DMS53 treated with DMSO at 0.1 percent for 48 hours (cell line): ENCODE measurements around the gene FAM120B.

Experiments used
- DNase-seq: peaks from one replicate; lab custom pipeline; 2025; ENCODE audit not compliant: unreplicated experiment; lab: John Stamatoyannopoulos, UW

Gene FAM120B

DNA sequence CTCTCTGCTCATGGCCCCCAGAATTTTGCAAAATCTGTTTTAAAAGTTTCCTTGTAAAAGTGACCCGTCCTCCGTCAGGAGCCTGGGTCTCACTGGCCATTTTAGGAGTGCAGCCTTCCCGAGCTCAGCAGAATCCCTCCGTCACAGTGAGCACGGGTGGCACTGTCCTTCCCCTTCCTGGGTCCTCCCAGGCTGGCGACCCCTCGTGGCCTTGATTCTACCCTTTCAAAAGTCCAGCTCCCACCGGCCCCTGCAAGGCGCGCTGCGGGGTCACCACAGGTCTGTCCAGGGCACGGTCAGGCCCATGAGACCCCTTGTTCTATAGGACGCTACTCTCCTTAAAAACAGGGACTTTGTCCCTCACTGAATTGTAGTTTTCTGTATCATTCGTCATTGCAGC is 133.9 kb downstream of the FAM120B start:
- DNase-seq, result no peak

DNA sequence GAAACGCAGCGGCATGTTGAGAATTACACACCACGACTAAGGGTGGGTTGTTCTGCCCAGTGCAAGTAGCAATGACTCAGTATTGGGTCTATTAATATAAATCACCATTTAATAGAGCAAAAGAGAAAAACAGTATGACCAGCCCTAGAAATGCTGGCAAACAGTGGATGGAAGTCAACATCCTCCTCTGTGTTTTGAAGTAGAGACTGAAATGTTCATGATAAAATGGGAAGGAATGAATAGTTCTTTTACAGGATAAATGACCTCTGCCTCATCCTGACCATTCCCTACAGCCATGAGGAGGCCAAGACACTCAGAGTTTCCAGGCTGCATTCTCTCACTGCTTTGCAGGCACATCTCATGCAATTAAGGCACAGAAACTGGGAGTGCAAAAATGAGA is 134.8 kb downstream of the FAM120B start:
- DNase-seq, result no peak

DNA sequence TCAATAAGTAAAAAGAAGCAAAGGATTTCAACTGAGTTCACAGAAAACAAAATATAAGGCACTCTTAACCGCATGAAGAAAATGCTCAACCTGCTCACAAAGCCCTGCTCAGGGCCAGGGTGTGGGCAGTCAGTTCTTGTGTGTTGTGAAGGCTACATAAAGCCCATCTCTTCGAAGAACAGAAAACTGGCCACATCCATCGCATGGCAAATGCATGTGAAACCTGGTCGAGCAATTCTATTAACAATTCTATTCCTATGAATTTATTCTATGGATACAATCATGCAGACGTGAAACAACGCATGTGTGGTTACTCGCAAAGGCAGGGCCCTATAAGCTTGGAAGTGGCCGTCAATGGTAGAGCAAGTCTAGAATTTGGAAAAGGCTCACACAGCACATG is 136.0 kb downstream of the FAM120B start:
- DNase-seq, result no peak

DNA sequence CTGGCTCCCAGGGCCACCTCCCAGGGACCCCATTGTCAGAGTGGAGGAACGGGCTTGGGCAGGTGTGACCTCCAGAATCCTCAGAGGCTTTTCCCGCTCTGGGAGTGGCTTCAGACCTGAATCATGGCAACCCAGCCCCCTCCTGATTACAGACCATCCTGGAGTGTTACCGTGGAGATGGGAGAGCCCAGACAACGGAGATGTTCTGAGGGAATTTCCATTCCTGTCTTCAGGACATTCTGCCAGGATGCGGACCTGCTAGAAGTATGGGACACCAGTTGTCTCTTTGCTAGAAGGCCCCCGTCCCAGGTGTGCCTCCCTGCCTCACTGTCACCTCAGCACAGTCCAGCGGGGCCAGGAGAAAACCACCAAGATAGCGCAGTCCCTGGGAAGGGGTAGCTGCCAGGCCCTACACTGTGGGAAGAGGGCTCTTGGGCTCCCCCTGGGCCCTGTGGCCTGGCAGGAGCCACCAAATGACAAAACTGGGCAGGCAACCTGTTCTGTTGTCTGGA is 136.6 kb downstream of the FAM120B start:
- no peak for DNase-seq

DNA sequence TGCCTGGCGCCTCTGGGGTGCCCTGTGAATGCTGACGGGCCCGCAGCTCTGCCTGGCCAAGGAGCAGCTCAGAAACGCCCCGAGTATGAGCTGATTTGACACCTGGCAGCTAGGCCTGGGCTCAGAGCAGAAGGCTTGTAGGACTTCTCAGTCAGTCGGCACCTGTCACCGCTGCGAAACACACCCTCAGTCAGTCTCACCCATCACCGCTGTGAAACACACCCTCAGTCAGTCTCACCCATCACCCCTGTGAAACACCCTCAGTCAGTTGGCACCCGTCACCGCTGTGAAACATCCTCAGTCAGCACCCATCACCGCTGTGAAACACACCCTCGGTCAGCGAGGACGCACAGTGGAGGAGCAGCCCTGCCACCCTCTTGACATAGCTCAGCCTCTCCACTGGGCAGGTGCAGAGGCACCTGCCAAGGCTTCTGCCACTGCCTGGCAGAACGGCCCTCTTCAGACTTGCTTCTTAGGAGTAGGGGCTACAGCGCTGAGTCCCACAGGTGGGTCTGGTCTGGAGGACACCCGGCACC is 137.6 kb downstream of the FAM120B start:
- DNase-seq, result peak; percentile 50

DNA sequence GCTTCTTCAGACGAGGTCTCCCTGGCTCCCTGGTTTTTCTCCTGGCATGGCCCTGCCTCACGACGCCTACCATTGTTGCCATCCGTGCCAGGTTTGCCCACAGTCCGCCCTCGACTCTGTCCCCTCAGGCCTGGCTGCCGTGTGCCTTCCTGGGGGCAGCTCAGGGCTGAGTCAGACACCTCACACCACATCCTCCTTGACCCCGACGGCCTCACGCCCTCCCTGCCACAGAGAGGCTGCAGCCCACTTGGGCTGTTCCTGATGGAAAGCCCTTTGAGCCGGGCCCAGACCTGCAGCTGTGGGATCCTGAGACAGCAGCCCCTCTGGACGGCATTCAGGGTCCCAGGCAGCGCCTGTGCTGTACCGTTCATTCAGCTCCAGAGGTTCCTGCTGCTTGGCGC is 138.3 kb downstream of the FAM120B start:
- DNase-seq, result no peak

DNA sequence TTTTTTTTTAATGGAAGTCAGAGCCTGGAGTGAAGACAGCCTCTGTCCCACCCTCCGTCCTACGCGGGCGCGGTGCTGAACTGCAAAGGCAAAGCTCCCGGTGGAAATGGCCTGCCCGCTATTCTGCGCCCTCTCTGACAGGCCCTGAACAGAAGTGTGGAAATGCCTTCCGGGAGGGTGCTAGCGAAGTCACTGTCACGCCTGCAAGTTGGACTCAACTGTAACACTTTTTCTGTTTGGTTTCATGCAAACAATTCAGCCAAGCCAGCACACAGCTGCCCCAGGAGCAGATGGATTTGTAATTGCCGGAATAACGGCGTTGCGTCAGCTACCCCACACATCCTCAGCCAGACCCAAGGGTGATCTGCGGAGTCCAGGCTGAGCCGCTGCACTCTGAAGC is 138.9 kb downstream of the FAM120B start:
- no peak for DNase-seq

DNA sequence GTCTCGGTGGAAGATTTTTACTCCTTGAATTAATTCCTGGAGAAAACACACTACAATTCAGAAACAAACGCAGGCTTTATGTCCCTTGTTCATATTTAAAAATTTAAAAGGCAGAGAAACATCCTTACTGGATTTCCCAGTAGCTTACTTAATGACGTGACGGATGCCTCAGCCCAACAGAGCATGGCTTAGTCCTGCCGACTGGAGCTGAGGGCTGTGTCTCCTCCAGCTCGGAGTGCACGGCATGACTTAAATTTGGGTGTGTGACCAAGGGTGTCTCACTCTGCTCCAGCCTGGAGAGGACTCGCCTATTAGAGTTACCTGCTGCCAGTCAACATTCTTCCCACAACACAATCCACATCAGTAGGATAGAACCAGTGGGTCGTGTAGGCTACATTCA is 139.4 kb downstream of the FAM120B start:
- DNase-seq, result no peak

DNA sequence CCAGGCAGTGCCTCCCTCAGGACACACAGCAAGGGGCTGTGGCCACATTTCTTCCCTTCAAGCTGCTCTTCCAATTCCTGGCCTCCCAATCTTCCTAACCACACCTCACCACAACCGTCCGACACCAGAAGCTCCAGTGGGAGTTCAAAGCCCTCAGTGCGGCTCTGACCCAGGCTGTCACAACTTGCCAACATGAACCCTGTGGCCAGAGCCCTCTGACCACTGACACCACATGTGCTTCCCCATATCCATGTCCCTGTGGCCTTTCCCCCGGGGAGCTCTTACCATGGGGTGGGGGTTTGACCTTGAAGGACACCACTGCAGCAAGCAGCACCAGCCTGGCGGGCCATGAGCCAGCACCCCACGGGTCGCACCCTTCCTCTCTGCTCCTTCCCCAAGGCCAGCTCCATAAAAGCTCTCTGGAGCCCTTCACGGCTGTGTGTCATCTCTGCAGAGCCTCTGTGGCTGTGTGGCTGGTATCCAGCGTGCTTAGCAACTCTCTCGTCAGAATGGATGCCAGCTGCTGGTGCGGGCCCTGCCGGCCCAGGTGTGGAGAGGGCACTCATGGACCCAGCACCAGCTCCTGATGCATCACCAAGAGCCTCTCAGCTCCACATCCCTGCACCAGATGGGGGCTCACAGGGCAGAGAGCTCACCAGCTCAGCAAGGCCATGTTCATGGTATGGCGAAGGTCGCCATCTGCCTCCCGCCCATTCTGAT is 140.4 kb downstream of the FAM120B start:
- DNase-seq, result no peak

DNA sequence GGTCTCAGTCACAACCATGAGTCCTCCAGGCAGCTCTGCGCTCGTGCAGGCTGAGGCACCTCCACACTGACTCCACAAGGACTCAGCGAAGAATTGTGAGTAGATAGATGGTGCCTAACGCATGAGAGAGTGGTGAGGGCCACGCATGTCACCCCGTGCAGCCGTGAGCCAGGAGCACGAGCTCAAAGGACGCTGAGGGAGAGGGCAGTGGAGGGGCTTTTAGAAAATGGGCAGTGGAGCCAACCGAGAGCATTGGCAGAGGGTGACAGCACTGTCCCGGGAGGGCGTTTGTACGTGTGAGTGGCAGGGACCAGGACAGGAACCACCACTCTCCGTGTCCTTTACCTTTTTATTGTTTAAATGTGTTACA is 141.0 kb downstream of the FAM120B start:
- no peak for DNase-seq

DNA sequence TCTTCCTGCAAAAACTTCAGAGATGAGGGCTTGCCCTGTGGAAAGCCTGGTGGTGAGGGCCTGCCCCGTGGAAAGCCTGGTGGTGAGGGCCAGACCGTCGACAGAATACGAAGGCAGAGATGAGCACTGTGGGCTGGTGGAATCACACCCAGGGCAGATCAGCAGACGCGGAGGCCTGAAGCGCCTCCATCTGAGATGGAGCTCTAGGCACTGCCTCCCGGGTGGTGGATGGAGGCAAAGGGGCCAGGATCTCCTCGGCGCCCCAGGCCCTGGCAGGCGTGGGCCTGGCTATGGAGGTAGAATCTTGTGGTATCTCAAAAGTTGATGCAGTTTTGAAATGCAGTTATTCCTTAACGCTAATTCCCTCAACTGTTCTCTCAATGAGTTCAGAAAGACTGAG is 141.8 kb downstream of the FAM120B start:
- no peak for DNase-seq

DNA sequence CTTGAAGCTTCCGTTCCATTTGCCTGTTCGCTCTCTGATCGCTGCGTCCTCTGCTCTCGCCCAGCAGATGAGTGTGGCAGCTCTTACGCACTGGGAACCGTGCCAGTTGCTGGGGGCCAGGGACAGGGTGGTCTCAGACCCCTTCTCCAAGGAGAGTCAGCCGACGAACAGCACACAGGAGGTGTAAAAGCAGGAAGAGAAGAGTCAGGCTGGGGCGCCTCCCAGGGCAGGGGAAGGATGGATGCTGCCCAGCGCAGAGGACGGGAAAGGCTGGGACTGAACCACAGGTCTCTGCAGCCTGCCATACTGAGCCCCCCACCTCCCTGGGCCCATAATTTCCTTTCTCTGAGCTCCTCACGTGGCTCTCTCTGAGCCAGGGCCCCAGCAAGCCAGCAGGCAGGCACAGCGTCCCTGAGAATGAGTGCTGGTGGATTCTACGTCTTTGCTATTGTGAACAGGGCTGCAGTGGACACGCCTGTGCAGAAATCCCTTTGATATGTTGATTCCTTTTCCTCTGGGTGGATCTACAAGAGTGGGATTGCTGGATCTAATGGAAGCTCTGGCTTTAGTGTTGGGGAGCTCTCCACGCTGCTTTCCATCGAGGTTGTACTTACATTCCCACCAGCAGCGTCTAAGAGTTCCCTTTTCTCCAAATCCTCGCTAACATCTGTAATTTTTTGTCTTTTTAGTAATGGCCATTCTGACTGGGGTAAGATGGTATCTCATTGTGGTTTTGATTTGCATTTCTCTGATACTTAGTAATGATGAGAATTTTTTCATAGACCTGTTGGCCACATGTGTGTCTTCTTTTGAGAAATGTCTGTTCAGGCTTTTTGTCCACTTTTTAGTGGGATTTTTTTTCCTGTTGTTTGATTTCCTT is 142.4 kb downstream of the FAM120B start:
- DNase-seq, result no peak

DNA sequence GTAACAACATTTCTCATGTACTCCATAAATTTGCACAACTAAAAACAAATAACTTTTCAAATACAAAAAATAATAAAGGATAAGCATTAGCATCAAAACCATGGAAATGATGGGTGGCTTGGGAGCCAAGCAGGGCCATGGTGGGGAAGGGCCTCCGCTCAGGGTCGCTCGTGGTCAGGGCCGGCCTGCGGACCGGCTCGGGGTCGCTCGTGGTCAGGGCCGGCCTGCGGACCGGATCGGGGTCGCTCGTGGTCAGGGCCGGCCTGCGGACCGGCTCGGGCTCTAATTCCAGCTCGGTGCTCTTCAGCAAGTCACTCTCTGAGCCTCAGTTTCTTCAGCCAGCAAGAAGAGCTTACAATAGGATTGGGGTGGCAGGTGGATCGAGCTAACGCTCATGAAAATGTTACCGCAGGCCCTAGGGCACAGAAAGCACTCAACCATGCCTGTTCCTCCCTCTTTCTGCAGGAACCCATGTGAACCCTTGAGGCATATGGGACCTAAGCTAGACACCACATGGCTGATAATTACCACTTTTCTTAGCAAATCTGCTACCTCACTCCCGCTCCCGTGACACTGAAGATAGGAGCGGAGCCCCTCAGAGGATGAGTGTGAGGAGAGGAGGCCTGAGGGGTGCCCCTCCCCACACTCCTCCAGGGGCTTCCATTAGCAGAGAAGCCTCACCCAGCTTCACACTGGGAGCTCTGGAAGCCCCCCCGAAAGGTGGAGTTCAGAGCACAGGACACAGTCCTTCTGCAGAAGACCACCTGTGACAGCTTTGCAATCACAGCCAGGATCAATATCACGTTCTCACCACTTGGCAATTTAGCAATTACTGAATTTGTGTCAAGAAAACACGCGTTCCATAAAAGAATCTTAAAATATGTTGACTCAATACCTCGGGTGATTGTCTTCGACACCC is 143.5 kb downstream of the FAM120B start:
- no peak for DNase-seq

DNA sequence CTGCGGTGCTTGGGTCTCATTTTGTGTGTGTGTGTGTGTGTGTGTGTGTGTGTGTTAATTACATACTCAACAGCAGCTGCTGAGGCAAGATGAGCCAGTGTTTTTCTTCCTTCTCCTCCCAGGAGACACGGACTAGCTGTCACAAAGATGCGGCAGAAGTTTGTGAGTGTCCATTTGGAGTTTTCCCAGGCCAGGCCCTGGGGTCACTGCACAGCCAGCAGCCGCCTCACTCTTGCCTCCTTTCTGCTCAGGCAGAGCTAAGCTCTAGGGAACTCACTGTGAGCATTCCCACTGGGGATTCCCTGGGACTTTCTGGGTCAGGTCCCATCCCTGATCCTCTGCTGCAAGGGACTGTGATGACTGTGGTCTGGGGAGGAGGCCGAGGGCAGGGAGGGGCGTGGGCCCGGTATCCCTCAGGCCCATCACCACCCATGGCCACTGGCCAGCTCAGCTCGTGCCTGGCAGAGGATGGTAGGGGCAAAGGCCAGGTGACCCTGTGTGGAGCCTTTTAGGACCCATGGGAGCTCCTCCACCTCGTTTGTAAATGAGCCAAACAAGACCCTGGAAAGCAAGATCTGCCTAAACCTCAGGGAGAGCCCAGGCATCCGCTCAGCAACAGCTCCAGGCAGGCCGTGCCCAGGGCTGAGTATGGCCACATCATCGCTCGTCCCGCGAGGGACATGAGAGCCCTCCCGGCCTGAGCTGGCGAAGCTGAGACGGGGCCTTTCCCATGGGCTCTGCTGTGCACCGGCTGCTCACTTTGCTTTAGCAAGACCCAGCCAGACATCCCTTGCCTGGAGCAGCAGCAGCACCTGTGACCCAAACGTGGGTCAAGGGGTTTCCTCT is 144.6 kb downstream of the FAM120B start:
- DNase-seq, result no peak

DNA sequence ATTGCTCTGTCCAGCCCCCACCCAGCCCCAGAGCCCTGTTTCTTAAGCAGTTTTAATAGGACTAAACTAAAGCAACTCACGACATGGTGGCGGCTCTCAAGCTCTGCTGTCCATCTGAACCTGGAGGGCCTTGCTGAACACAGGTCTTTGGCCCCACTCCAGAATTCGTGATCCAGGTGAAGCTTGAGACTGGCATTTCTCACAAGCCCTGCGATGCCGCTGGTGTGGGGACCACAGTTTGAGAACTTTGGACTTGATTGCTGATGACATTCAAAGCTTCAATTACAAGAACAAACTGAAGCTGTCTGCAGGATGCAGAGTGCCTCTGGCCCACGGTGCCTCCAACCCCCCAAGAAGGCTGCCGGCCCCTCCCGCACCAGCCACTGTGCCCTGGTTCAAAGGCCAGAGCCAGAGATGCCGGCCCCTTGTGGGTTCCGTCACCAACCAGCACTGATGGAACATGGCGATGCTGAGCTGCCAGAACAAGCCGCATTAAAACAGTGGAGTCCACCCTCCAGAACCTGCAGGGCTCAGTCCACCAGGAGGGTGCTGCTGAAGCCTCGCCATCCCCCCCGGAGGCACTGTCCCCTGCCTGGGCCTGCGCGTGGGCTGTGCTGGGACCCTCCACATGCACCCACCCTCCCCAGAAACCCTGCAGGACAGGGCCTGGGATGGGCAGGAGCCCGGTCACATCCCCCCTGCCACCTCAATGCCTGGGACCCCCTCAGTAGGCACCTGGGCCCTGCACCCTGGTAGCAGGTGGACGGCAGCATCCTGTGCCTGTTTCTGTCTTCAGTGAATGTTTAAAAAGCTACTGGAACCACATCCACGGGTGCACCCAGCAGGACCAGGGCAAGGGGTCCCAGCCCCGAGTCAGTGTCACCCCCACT is 145.4 kb downstream of the FAM120B start:
- DNase-seq, result no peak

DNA sequence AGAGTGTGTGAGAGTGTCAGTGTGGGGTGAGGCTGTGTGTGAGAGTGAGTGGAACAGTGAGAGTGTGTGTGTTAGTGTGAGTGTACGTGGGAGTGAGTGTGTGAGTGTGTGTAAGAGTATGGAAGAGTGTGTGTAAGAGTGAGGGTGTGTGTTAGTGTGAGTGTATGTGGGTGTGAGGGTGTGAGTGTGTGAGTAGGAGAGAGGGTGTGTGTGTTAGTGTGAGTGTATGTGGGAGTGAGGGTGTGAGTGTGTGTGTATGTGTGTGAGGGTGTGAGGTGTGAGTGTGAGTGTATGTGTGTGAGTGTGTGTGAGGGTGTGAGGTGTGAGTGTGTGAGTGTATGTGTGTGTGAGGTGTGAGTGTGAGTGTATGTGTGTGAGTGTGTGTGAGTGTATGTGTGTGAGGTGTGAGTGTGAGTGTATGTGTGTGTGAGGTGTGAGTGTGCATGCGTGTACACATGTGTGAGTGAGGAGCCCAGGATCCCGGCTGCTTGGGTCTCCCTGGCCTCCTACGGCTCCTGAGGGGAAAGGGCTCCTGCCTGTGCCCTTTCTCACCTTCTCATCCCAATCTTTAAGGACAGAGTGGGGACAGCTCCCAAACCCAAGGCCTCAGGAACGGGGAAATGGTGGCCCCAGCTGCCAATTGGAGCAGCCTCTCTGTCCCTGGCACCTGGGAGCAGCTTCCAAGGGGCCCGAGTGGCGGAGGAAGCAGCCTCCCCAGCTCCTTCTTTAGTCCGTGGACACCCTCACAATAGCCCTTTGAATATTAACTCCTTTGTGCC is 146.4 kb downstream of the FAM120B start:
- DNase-seq, result no peak

DNA sequence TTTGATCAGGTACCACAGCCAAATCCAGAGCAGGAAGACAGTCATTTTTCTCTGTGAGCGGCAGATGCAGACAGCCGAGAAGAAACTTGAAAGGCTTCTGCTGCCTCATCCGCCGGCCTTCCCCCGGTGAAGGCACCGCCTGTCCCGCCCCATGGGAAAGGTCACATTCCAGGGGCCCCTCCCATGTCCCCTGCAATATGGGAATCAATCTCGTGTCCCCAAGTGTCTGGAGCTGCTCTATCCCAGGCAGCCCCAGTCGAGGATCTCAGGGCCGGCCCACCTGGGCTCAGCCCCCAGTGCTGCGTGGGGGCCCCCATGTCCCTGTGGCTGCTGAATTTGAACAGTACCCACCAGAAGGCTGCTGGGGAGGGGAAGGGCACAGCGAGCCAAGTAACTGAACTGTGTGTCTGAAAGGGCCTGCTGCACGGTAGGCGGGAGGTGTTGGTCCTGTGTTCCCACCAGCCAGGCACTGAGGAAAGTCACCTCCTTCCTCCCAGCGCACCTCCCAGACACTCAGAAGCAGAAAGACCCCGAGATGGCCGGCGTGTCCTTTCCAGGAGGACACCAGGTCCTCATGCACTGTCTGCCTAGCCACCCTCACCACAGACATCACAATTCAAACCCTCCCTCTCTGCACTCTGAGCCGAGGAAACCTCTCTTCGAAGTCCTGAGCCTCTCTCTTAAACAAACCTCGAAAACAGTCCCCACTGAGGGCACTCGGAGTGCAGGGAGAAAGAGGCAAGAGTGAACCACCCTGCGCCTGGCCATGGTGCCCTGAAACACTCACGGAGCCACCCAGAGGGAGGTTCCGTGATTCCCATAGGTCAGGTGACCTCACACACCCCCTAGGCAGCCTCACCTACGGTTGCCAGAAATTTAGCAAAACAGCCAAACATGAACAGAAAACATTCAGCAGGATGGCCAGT is 147.3 kb downstream of the FAM120B start:
- no peak for DNase-seq
